Spleen (tissue), 11 donors: ENCODE results near the gene ZCCHC8. TPM values are rescaled to one million over a fixed set of nuclear protein-coding genes. Genes with fewer than 3 reads are reported as not detected.

Experiments
- DNase-seq: peaks from one replicate; pipeline ENCODE4 v3.0.0-alpha.2; 2020
- H3K27ac ChIP-seq, 8 donors: fragments of 200-600 bp; sonication (generic) in 7 of 8; 1 replicate in 4 of 8; 2 replicates in 4 of 8; pipeline versions ENCODE4 v1.5.0 to v1.8.0; 2016 to 2021; ENCODE audit warnings: inconsistent platforms in 4 of 8, mild to moderate bottlenecking in 4 of 8, moderate library complexity in 1 of 8
- H3K27me3 ChIP-seq, 7 donors: fragments of 200-600 bp; sonication (generic) in 6 of 7; replicated peaks in 1 of 7; 1 replicate in 4 of 7; 2 replicates in 3 of 7; pipeline versions ENCODE4 v1.5.0 to v1.8.0; 2016 to 2021; ENCODE audit warnings: inconsistent platforms in 3 of 7, mild to moderate bottlenecking in 1 of 7
- H3K36me3 ChIP-seq, 6 donors: fragments of 200-600 bp; sonication (generic) in 5 of 6; 1 replicate in 4 of 6; 2 replicates in 2 of 6; pipeline versions ENCODE4 v1.5.0 to v1.8.0; 2016 to 2021; ENCODE audit warnings: inconsistent platforms in 2 of 6
- H3K4me1 ChIP-seq, 6 donors: fragments of 200-600 bp; sonication (generic) in 5 of 6; 1 replicate in 3 of 6; 2 replicates in 3 of 6; pipeline versions ENCODE4 v1.5.0 to v1.8.0; 2016 to 2021; ENCODE audit warnings: inconsistent platforms in 3 of 6
- H3K4me3 ChIP-seq, 8 donors: fragments of 200-600 bp; sonication (generic) in 7 of 8; 1 replicate in 4 of 8; 2 replicates in 4 of 8; pipeline versions ENCODE4 v1.5.0 to v1.8.0; 2016 to 2021; ENCODE audit warnings: inconsistent platforms in 4 of 8, mild to moderate bottlenecking in 4 of 8, moderate library complexity in 2 of 8
- H3K9me3 ChIP-seq, 8 donors: fragments of 200-600 bp; sonication (generic) in 7 of 8; 1 replicate in 4 of 8; 2 replicates in 4 of 8; pipeline versions ENCODE4 v1.5.0 to v1.8.0; 2016 to 2021; ENCODE audit warnings: inconsistent platforms in 4 of 8
- CTCF ChIP-seq, 11 experiments: fragments of 200-600 bp in 7 of 11; fragments of 450-650 bp in 4 of 11; sonication (generic) in 4 of 11; IDR thresholded peaks in 8 of 11; conservative IDR thresholded peaks in 3 of 11; 1 replicate in 7 of 11; 2 replicates in 4 of 11; pipeline versions ENCODE4 v1.4.0 to v1.8.0; 2016 to 2021; ENCODE audit warnings: antibody characterized with exemption in 11 of 11, inconsistent platforms in 4 of 11, mild to moderate bottlenecking in 1 of 11
- POLR2A ChIP-seq, 3 donors: fragments of 450-650 bp; IDR thresholded peaks; one replicate each; pipeline ENCODE4 v1.5.1; 2017; ENCODE audit warnings: antibody characterized with exemption in 3 of 3, mild to moderate bottlenecking in 1 of 3
- POLR2AphosphoS5 ChIP-seq, 3 donors: sonication (generic); formaldehyde crosslinking; IDR thresholded peaks; one replicate each; pipeline ENCODE4 v1.5.1; 2017; ENCODE audit warnings: antibody characterized with exemption in 3 of 3
- WGBS, 5 donors: extraction: QIAGEN DNeasy Blood & Tissue Kit in 3 of 5; methylation state at CpG; one replicate each; pipeline versions ENCODE4 v1.1.5 to v1.1.7; 2013 to 2018; 5-methylcytosine and 5-hydroxymethylcytosine counted together
- intact Hi-C: fragments of 100-400 bp; cut with DNase I; formaldehyde crosslinking; loops from one replicate; pipeline ENCODE4 v1.15.0; 2023; ENCODE audit warnings: low total_unique reads
- polyA plus RNA-seq, 3 donors: library from polyadenylated mRNA; stranded (reverse); fragments of 200-250 nt; gene quantifications; one replicate each; pipeline ENCODE4 v1.2.1, GENCODE V29; 2013
- small RNA-seq, 4 donors: library from RNA; depleted of rRNA; stranded (forward); fragments of <200 nt; gene quantifications; one replicate each; pipeline ENCODE3, GENCODE V24; 2016
- total RNA-seq, 7 donors: library from RNA; depleted of rRNA in 3 of 7; stranded (reverse); fragments of >200 nt in 3 of 7; fragmentation: NEBNext Ultra II Directional in 4 of 7; extraction: Animal tissue kit (Norgen Biotek cat#: 25700) in 4 of 7; gene quantifications; one replicate each; pipeline versions ENCODE4 v1.1.0 to v1.2.1, GENCODE V29; 2016 to 2021
- donor health status: healthy with polysubstance abuse.
- donor health status: DM: no; HTN: no; CAD: no; lungs with moderate emphysema.
- donor health status: DM: no; HTN: no; CAD: no.
- donor health status: Bipolar disorder and iron deficiency.
- donor health status: healthy.
- donor health status: DM: no; HTN: no; CAD: no.
- donor health status: DM: yes; HTN: yes; CAD: no.

The ZCCHC8 gene
- total and polyA plus RNA-seq, 10 donors = 20.6 to 37.1 (median 29.4) TPM

- TF ChIP-seq POLR2A (IDR thresholded peaks at IDR 0.05) (no peak), POLR2AphosphoS5 (IDR thresholded peaks at IDR 0.05) (peak in 1 of 3 donors; percentile 29)
- Histone ChIP-seq H3K9me3 (no peaks in the 10 kb centered on the region), H3K4me3 (peak overlapping the region; percentile 35 to 95 (median 64)), H3K27me3 (no peaks in the 10 kb centered on the region), H3K36me3 (no peaks in the 10 kb centered on the region), H3K4me1 (peaks cover 20 to 47% (median 37%) of the 10 kb centered on the region in 6 donors), H3K27ac (peak overlapping the region in 7 of 8 donors; percentile 47 to 99 (median 96))
- no peak for DNase-seq
- intact Hi-C loops = no loop called here
- WGBS, 5 donors = 17 to 23% (median 21%) methylated on average over 21 of the region's 21 CpGs
Measured at GRCh38 chr12:122423258-122424165, 77.2 kb downstream of the ZCCHC8 start.

- intact Hi-C loops = no loop called here
- Histone ChIP-seq H3K9me3 (no peaks in the 10 kb centered on the region), H3K27me3 (no peaks in the 10 kb centered on the region), H3K4me1 (peaks cover 20 to 54% (median 42%) of the 10 kb centered on the region in 6 donors), H3K27ac (peak overlapping the region in 7 of 8 donors; percentile 47 to 99 (median 96)), H3K4me3 (peak overlapping the region; percentile 35 to 95 (median 64)), H3K36me3 (no peaks in the 10 kb centered on the region)
- TF ChIP-seq POLR2A (IDR thresholded peaks at IDR 0.05) = no peak
- TF ChIP-seq CTCF (IDR thresholded peaks at IDR 0.05 in 8 of 11, conservative IDR thresholded peaks at IDR 0.05 in 3 of 11) = no peak
- no peak for TF ChIP-seq POLR2AphosphoS5 (IDR thresholded peaks at IDR 0.05)
- DNase-seq = no peak
- WGBS, 5 donors = 0 to 2% (median 0%) methylated on average over 20 to 39 of the region's 39 CpGs
Measured at GRCh38 chr12:122422730-122423257, 77.9 kb downstream of the ZCCHC8 start.

GRCh38 chr12:122421821-122422729, 78.7 kb downstream of the ZCCHC8 start, which contains the start of gene CLIP1:
TSS of gene CLIP1 (minus strand) at chr12:122422669. CDS start at chr12:122380452, 42,217 bp downstream.
- TF ChIP-seq POLR2AphosphoS5 (IDR thresholded peaks at IDR 0.05) (peak; percentile 46 to 74 (median 74)), CTCF (IDR thresholded peaks at IDR 0.05 in 8 of 11, conservative IDR thresholded peaks at IDR 0.05 in 3 of 11) (peak in 6 of 11 experiments; percentile 23 to 59 (median 50)), POLR2A (IDR thresholded peaks at IDR 0.05) (peak in 2 of 3 donors; percentile 3 to 33)
- Histone ChIP-seq H3K4me1 (peaks cover 20 to 59% (median 43%) of the 10 kb centered on the region in 6 donors), H3K9me3 (no peaks in the 10 kb centered on the region), H3K27ac (peak within 1 kb of the TSS; percentile 94 to 99 (median 96)), H3K27me3 (no peaks in the 10 kb centered on the region), H3K4me3 (peak within 1 kb of the TSS; percentile 63 to 95 (median 80)), H3K36me3 (peaks cover 0 to 2% (median 0%) of the 10 kb centered on the region in 6 donors)
- 0 to 2% (median 2%) methylated on average over 15 to 118 of the region's 118 CpGs for WGBS, 5 donors
- peak; percentile 92 for DNase-seq
- intact Hi-C loops = no loop called here

Small RNA genes within 50 kb of the gene (small RNA-seq; reads per million reads assigned to genes)
- 0 reads per million in 4 donors for gene RF00411

Other genes starting within 250 kb of the ZCCHC8 start
- gene VPS33A, start 234.4 kb downstream of the ZCCHC8 start, total RNA-seq = 10 to 100 TPM; 19.1 to 31.5 (median 23.2) TPM
- gene VPS33A, start 234.4 kb downstream of the ZCCHC8 start, polyA plus RNA-seq = 10 to 100 TPM in 2 of 3 donors, 1 to 10 TPM in 1; 9.7 to 12.3 (median 10.5) TPM
- gene CLIP1, start 78.3 kb downstream of the ZCCHC8 start, total RNA-seq = 10 to 100 TPM; 54.7 to 80.2 (median 60.4) TPM
- 10 to 100 TPM in 1 of 3 donors, 1 to 10 TPM in 2; 7.8 to 13.1 (median 9.7) TPM for gene CLIP1, start 78.3 kb downstream of the ZCCHC8 start, polyA plus RNA-seq
- 100 to 1,000 TPM in 1 of 7 donors, 10 to 100 TPM in 6; 65.7 to 104 (median 88.1) TPM for gene RSRC2, start 26.0 kb upstream of the ZCCHC8 start, total RNA-seq
- 10 to 100 TPM; 39.3 to 59.0 (median 51.8) TPM for gene RSRC2, start 26.0 kb upstream of the ZCCHC8 start, polyA plus RNA-seq
- gene KNTC1, start 26.3 kb upstream of the ZCCHC8 start, total RNA-seq = 10 to 100 TPM; 22.7 to 46.1 (median 29.9) TPM
- 10 to 100 TPM; 13.4 to 25.3 (median 16.9) TPM for gene KNTC1, start 26.3 kb upstream of the ZCCHC8 start, polyA plus RNA-seq
- 10 to 100 TPM in 6 of 7 donors, 1 to 10 TPM in 1; 9.9 to 43.0 (median 20.7) TPM for gene HCAR2, start 202.4 kb upstream of the ZCCHC8 start, total RNA-seq
- 1 to 10 TPM in 2 of 3 donors, under 1 TPM in 1; 0.53 to 1.8 (median 1.0) TPM for gene HCAR2, start 202.4 kb upstream of the ZCCHC8 start, polyA plus RNA-seq
- gene HCAR3, start 215.9 kb upstream of the ZCCHC8 start, total RNA-seq = 10 to 100 TPM; 12.1 to 92.8 (median 33.9) TPM
- gene HCAR3, start 215.9 kb upstream of the ZCCHC8 start, polyA plus RNA-seq = 1 to 10 TPM in 2 of 3 donors, under 1 TPM in 1; 0.36 to 2.5 (median 1.0) TPM
- gene HCAR1, start 229.9 kb upstream of the ZCCHC8 start, total RNA-seq = 10 to 100 TPM in 2 of 7 donors, 1 to 10 TPM in 5; 1.5 to 10.8 (median 4.4) TPM
- gene HCAR1, start 229.9 kb upstream of the ZCCHC8 start, polyA plus RNA-seq = under 1 TPM; 0.26 to 0.70 (median 0.53) TPM